ENCODE data around the gene NFXL1. TPM values are rescaled to one million over a fixed set of nuclear protein-coding genes. Genes with fewer than 3 reads are reported as not detected.

Gene NFXL1
- 10 to 100 TPM; 10.7 to 33.2 (median 12.5) TPM for total RNA-seq

GRCh38 chr4:47914220-47914925, at the start of gene NFXL1:
Gene NFXL1, minus strand, starts transcription at chr4:47914583. Its CDS starts 380 bp downstream, at chr4:47914203.
- no peak for TF ChIP-seq POLR2A (IDR thresholded peaks at IDR 0.05)
- no peak for TF ChIP-seq CTCF (IDR thresholded peaks at IDR 0.05)
- 1% methylated on average over 43 to 54 of the region's 55 CpGs for WGBS, 2 donors
- DNase-seq (ENCODE audit: low spot score in 2 of 2): peak; percentile 98 to 99
- intact Hi-C loops (cut with DNase I; ENCODE audit: low total_unique reads): no loop called here
- H3K4me3 ChIP-seq (ENCODE audit: low read depth, poor library complexity, severe bottlenecking): peak within 1 kb of the TSS; percentile 82

DNA sequence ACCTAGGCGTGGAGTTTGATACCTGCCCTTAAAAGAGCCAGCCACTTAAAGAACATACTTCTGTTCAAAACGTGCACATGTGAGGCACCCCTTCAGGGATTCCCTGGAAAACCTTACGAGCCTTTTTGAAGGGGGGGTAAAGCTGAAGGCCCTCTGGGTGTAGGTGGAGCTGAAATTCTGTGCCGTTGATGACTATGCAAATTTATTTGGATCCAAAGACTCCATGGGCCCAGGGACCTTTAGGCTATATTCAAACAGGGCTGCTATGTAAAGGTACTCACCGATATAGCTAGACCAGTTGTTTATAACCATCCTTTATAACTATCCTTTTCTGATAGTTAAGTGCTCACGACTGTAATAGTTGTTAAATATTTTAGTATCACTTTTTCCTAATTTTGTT, 40.3 kb upstream of the NFXL1 start:
- intact Hi-C loops (cut with DNase I; ENCODE audit: low total_unique reads): no loop called here
- TF ChIP-seq POLR2A (IDR thresholded peaks at IDR 0.05) (no peak), CTCF (IDR thresholded peaks at IDR 0.05) (no peak)
- no peak overlapping the region for H3K4me3 ChIP-seq (ENCODE audit: low read depth, poor library complexity, severe bottlenecking)
- DNase-seq (ENCODE audit: low spot score in 2 of 2): no peak
- 52 to 68% methylated on average over 6 of the region's 6 CpGs for WGBS, 2 donors

- no peak overlapping the region for H3K4me3 ChIP-seq (ENCODE audit: low read depth, poor library complexity, severe bottlenecking)
- no peak for DNase-seq (ENCODE audit: low spot score in 2 of 2)
- 46 to 72% methylated on average over 10 of the region's 10 CpGs for WGBS, 2 donors
- TF ChIP-seq POLR2A (IDR thresholded peaks at IDR 0.05) (no peak), CTCF (IDR thresholded peaks at IDR 0.05) (no peak)
- intact Hi-C loops (cut with DNase I; ENCODE audit: low total_unique reads): no loop called here
Measured at GRCh38 chr4:47954245-47954644, 39.9 kb upstream of the NFXL1 start.

- TF ChIP-seq CTCF (IDR thresholded peaks at IDR 0.05): no peak
- no peak for TF ChIP-seq POLR2A (IDR thresholded peaks at IDR 0.05)
- DNase-seq (ENCODE audit: low spot score in 2 of 2): no peak
- 91 to 93% methylated on average over 5 of the region's 5 CpGs for WGBS, 2 donors
- H3K4me3 ChIP-seq (ENCODE audit: low read depth, poor library complexity, severe bottlenecking): no peak overlapping the region
- intact Hi-C loops (cut with DNase I; ENCODE audit: low total_unique reads): no loop called here
Measured at GRCh38 chr4:47945930-47946726, 31.7 kb upstream of the NFXL1 start.

DNA sequence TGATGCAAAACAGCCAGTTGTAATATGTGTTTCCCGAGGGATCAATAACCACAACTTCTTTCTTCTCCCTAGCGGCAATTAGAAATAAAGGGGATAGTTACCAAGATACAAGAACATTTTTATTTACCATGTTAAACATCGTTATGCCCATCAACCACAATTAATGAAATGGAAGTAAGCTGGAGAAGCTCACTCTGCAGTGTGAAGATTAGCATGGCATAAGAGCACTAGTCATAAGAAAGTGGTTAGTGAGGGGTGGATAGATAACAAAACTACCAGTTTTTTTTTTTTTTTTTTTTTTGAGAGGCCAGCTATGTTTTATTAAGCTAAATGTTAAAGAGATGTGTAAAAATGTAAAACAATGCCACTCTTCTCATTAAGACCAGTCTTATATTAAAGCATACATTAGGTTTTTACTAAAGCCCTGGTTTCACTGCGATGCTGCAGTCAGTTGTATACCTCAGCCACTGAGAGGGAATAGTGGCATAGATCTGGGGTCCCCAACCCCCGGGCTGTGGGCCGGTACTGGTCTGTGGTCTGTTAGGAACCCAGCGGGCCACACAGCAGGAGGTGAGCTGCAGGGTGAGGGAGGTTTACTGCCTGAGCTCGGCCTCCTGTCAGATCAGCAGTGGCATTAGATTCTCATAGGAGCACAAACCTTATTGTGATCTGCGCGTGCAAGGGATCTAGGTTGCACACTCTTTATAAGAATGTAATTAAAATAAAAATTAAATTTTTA, 27.9 kb upstream of the NFXL1 start:
- TF ChIP-seq POLR2A (IDR thresholded peaks at IDR 0.05): no peak
- TF ChIP-seq CTCF (IDR thresholded peaks at IDR 0.05): no peak
- H3K4me3 ChIP-seq (ENCODE audit: low read depth, poor library complexity, severe bottlenecking): no peak overlapping the region
- intact Hi-C loops (cut with DNase I; ENCODE audit: low total_unique reads): no loop called here
- WGBS, 2 donors: 80 to 87% methylated on average over 10 of the region's 10 CpGs
- DNase-seq (ENCODE audit: low spot score in 2 of 2): no peak
